ENCODE measurements around the gene ISOC1.

ISOC1 gene

DNA sequence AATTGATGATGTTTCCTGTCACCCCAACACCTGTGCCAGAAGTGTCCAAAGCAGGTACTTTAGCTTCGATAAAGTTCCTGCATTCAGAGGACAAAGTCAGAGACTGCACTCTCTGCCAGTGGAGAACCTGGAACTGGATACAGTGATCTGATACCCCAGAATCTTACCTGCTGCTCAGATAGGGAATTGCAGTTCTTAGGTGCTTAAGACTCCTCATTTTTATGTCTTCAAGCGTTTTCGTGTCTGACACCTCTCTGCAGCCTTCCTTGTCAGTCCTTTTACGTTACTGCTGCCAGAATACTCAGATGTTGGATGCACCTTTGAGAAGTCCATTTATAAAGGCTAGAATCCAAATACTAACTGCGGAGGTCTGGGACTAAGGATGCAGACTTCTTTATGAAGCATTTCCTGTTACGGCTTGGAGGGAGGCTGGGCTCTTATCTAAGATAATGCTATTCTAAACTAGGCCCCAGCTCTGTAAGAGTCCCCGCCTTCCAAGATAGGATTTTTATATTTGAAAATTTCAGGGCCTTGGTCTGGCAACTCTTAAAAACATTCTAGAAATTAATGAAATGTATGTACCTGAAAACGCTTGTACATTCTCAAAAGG is 1.9 kb downstream of the ISOC1 start:
- no peak for DNase-seq

DNA sequence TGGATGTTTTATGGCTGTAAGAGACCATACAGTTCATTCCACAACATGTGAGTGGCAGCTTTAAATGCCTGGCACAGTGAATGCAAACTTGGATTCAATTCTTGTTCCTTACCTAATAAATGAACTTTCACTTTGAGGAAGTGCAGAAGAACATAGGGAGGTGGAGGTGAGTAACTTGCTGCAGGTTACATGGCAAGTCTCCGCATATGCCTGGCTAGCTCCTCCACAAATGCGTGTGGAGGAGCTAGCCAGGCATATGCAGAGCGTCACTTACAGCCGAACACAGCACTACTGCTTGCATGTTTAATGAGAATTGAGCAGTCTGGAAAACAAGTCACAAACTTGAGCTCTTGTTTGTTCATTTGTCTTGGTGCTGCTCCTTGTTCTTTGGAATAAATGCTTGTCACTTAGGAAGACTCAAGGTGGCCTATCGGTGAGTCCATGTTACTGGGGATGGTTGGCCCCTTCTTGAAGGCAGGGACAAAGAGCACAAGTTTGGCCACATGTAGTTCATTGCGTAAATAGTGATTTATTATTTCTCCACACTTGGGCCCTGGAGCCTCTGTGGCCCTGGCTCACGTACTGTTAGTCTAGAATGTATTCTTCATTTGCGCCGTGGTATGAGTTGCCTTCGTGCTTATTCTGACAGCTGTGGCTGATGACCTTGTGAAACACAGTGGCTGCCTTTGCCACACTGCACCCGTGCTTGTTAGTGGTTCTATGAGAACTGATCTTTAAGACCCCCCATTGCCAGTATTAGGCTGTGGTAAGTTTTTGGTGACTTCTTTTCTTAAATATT is 3.1 kb downstream of the ISOC1 start:
- no peak for DNase-seq

DNA sequence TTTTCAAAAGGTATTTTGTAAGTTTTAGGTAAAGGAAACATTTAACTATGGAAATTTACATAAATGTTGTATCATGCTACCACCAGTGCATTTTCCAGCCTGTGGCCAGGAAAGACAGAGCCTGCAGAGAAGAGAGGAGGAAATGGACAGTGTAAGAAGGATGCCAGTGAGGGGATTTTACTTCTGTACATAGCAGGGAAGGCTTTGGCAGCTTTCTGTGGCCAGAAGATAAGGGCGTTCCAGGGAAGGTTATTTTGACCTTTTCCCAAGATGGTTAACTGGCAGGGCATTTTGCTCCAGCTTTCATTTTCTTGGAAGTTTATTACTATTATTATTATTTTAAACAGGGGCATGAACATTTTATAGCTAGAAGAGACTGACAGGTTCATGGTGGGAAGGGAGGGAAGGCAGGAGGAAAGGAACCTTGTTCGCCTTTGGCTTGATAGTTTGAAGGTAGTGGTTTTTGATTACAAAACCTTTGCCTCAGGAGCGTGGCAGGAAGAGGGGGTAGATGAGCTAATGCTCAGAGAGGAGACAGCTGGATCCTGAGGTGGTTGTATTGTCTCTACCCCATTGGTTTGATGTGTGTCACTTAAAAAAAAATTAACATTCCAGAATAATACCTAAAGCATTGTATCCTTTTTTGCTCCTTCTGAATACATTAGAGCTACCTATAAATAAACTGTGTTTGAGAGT is 4.1 kb downstream of the ISOC1 start:
- no peak for DNase-seq

DNA sequence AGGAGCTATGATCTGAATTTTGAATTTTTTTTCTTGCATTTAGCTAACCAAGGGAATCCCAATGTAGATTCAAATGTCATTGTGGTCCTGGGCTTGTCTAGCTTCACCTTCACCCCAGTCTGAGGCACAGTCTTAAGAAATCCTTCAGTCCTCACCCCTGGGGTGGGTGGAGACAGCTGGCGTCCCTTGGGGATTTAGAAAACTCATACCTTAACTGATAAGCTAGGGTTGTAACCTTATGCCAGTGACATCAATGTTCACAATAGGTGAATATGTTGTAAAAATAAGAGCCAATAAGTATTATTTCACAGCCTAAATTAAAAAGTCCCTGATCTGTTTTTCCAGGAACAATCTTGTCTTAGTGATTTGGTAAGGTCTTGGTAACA is 4.6 kb downstream of the ISOC1 start:
- no peak for DNase-seq

DNA sequence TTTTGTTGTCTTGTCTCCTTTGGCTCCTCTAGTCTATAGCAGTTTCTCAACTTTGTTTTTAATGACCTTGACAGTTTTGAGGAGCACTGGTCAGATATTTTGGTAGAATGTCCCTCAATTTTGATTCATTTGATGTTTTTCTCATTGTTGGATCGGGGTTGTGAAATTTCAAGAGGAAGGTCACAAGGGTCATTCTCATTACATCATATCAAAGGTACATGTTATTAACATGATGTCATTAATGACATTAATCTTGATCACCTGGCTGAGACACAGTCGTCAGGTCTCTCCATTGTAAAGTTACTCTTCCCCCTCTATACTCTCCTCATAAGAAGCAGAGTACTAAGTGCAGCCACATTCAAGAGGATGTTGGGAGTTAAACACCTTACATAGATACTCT is 7.2 kb downstream of the ISOC1 start:
- DNase-seq = no peak

DNA sequence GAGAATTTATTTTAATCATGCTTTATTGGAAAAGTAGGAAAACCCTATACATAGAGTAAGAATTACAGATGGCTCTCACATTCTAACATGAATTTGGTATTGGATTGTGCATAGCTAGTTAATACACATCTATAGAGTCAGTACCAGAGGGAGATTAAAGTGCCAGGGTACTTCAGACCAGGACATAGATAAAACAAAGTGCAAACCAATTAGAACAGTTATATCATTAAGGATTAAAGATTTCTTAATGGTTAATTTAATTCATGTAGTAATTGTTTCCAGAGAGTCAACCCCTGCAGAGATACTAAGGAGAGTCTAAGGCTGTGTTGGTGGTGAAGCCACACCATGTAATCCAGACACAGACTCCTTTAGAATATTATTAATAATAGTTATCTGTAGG is 8.8 kb downstream of the ISOC1 start:
- DNase-seq = no peak

DNA sequence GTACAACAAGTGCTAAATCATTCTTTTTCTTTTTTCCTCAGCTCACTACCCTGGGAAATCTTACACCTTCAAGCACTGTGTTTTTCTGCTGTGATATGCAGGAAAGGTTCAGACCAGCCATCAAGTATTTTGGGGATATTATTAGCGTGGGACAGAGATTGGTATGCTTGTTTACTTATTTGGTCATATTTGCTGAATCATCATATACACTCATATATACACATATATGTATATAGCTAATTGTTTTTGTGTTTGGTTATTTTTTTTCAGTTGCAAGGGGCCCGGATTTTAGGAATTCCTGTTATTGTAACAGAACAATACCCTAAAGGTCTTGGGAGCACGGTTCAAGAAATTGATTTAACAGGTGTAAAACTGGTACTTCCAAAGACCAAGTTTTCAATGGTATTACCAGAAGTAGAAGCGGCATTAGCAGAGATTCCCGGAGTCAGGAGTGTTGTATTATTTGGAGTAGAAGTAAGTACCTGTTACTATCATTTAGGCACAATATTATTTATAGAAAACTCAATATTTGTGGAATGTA is 10.4 kb downstream of the ISOC1 start:
- no peak for DNase-seq

DNA sequence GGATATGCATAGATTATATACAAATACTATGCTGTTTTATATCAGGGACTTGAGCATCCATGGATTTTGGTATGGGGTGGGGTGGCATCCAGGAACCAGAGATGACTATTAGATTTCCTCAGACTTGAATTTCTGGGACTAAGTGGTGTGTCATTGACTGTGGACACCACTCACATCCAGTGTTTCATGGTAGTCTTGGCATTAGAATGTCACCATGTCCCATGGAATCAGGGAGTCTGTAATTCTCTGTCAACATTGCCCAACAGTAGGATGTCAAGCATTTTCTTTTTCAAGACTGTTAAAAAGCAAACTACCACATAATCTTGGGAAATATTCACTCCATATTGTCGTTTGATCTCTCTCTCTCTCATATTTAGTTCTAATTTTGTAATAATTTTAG is 13.1 kb downstream of the ISOC1 start:
- no peak for DNase-seq

DNA sequence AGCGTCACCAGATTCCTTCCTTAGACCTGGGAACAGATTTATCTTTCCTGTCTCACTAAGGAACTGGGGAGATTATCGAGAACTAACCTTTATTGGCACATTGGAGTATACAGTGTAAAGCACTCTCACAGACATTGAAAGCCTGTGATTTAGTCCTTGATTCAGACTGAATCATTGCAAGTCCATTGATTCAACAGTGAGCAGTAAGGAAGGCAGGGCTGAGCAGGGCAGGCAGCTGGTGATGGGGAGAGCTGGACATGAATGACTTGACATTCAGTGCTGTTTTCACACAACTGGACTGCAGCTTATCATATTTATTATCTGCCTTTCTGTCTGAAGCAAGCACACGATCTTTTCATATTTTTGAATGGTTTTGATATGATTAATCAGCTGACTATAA is 16.2 kb downstream of the ISOC1 start:
- no peak for DNase-seq

DNA sequence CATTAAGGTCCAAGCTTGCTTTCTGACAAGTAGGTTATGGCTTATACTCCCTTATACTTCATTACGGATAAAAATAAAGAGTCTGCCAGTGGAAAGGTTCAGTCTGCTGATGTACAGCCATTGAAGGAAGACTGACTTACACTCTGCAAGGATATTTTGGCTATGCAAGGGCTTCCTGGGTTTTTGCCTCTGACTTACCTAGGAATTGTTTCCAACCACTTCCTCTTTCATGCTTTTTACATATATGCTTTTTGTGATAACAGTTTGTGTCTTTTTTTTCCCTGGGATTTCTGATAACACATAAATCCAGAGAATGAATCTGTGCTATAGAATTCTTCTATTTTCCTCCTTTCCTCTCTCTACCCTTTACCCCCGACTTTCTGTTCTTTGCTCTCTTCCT is 16.8 kb downstream of the ISOC1 start:
- no peak for DNase-seq

DNA sequence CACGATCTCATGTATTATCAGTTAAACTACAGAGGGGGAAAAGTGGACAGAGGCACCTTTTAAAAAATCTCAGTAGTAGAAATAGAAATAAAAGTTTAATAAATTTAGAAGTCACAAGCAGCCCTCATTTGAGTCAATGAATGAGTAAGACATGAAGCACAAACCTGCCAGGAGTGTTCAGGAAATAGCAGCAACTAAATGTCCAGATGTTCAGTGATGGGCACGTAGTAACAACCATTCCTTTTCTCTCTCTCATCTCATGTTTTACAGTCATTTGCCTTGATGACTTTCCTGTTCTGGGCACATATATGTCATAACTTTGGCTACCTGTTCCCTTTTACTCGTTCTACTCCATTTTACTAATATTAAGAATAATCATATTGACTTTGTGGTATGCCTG is 17.7 kb downstream of the ISOC1 start:
- no peak for DNase-seq

DNA sequence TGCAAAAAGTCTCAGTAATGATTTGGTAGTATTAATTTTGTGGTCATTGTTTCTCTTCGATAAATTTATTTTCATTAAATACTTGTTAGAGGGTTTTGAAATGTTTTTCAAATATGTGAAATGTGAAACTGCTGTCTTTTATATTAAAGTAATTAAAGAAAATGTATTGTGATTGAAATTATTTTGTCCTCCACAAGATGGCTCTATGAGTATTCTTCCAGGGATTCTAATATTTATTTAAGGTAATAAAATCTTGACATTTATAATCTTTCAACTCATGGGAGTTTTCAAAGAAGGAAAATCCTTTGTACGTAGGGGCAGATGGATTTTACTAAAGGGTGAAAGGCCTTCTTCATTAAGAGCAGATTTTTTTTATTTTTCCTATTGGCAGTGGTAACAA is 19.3 kb downstream of the ISOC1 start:
- no peak for DNase-seq

DNA sequence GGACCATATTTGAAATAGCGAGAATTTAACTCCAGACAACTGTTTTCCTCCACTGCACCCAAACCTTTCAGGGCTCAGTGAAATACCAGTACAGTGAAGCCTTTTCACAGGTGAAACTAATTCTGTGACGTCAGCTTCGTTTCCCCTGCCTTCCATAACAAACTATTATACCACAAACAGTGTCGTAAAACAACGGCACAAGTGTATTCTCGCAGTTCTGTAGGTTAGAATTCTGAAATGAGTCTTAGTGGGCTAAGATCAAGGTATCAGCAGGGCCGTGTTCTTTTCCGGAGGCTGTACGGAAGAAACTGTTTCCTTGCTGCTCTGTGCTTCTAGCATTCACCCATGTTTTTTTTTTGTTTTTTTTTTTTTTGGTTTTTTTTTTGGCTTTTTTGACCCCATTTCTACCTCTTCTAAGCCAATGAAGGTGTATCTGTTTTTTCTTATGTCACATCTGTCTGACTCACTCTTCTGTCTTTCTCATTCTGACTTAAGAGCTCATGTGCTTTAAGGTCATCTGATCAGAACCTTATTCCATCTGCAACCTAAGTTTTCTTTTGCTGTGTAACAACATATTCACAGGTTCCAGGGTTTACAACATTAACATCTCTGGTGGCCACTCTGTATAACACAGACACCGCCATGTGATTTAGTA is 20.1 kb downstream of the ISOC1 start:
- no peak for DNase-seq

DNA sequence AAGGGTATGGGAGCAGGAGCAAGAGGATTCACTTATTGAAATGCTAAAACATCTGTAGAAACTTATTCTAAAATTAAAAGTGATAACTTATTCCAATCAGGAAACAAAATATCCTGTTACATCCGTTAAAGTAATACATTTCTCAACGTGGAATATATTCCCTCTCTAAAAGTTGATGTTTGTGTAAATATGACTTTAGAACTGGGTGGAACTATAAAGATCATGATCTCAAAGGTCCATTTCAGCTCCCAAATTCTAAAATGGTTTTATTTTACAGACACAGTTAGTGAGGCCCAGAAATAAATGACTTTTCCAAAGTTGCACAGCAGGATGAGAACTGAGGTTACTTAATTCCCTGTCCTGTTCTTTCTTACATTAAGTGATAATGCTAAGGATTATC is 21.1 kb downstream of the ISOC1 start:
- DNase-seq = no peak

DNA sequence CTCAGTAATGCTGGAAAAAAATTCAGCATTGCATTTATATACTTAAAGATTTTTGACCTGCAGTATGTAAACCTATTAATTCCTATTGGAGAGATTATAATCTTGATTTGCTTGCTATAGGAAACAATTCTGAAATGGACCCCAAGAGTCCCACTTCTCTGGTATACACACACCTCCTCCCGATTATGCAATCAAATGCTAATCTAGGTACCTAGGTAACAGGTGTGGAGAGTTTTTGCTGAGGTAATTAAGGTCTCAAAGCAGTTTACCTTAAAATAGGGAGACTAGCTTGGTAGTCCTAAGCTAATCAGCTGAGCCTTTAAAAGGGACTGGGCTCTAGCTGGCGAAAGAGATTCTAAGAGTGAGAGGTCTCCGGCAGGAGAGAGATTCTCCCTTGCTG is 22.2 kb downstream of the ISOC1 start:
- DNase-seq = no peak

DNA sequence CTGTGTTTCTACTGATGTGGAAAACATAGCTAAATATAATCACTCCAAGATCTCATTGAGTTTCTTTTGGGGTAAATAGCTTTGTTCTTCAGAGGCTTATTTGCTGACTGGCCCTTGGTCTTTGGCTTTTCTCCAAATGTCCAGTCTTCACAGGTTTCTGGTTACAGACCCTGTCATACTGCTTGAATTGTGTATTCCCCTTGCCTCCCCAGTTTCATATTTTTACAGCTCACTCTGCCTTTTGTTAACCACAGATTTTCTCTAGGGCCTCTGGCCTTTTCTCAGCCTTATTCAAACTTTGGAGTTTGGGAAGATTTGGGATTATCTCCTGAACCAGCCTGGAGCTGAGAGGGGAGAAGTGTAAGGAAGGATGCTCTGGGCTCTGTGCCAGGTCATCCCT is 23.9 kb downstream of the ISOC1 start:
- no peak for DNase-seq

DNA sequence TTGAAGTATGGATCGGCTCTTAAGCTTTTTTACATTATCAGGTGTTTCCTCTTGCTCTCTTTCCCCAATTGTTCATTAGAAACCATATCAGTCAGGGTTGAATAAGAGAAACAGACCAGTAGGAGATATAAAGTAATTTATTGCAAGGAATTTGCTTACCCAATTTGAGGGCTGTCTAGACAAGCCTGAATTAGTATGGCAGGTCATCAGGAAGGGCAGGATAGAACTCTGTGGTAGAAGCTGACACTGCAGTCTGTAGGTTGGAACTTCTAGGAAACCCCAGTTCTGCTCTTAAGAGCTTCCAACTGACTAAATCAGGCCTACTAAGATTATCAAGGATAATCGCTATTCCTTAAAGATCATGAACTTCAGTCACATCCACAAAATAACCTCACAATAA is 24.3 kb downstream of the ISOC1 start:
- no peak for DNase-seq

DNA sequence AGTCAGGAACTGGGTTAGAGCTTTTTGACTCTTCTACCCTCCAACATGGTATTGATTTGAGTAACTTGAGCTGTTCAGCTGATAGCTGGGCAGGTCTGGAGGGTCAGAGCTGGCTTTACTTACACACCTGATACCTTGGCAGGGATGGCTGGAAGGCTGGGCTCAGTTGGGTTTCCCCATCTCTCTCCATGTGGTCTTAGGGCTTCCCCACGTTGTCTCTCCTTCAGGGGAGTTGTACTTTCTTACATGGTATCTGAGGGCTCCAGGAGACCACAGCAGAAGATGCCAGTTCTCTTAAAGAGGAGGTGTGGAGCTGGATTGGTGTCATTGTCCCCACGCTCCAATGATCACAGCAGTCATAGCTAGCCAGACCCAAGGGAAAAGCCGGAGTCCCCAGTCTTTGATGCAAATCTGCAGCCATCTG is 25.6 kb downstream of the ISOC1 start:
- DNase-seq = no peak

DNA sequence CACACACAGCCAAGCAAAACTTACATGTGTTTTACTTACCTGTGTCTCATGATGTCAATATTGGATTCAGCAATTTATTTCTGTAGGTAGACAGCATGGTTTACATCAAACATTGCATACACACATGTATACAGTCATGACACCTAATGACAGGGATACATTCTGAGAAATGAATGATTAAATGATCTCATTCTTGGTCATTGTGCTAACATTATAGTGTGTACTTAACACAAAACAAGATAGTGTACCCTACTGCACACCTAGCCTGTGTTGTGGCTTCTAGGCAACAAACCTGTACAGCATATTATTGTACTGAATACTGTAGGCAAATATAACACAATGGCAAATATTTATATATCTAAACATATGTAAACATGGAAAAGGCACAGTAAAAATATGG is 28.0 kb downstream of the ISOC1 start:
- DNase-seq = no peak

DNA sequence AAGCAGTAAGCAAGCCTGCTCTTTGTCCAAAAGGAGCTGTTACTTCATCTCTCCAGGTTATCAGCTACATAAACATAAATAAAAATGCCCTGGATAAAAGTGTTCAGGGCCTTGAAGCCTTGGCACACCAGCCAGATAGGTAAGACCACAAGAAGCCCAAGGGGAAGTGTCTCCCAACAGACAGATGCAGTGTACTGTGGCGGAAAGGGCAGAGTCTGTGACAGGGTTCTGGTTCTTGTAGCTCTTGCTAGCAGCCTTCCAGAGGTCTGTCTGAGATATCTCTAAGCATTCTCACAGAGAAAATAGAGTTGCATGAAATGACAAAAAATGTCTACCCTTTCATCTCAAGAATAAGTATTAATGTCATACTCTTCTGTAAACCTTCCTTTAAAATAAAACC is 30.1 kb downstream of the ISOC1 start:
- DNase-seq = no peak

DNA sequence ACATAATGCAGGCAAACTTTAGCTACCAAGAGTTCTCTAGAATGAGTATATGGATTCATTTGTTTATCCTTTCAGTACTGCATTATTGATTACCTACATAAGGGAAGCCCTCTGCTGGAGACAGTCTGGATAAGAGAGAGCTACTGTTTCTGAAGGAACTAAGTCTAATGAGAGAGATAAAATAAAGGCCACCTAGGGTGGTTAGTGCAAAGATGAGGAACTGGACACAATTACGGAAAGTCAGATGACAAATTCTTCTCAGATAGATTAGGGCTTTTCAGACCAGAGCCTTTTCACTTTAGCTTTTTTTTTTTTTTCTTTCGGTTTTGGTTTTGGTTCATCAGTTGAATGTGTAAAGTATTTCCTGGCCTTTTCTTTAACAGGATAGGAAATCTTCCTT is 31.3 kb downstream of the ISOC1 start:
- no peak for DNase-seq

DNA sequence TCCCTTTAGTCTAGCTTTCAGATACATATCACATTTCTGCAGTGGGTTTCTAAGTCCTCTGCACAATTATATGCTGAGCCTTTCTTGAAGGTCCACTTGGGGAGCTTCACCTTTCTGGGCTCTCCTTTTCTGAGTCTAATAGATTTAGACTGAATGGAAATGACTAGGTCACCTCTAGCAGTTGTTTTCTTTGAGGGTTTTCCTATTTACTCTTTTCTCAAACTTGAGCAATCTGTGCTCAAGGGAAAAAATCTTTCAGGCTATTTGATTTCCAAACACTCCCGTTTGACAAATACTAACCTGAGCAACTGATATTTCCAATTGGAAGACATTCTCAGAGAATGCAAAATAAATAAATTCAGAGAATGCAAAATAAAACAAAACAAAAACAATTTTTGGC is 39.0 kb downstream of the ISOC1 start:
- DNase-seq = no peak

DNA sequence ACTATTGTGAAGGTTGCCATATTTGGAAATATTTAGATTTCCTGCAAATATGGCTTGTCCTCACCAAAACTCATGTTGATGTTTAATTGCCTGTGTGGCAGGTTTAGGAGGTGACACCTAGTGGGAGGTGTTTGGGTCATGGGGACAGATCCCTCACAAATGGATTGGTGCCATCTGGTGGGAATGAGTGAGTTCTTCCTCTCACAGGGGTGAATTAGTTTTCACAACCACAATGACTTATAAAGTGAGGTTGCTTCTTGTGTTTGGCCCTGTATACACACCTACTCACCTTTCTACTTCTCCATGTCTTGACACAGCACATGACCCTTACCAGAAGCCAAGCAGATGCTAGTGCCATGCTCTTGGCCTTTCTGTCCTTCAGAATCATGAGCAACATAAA is 41.1 kb downstream of the ISOC1 start:
- DNase-seq = no peak

DNA sequence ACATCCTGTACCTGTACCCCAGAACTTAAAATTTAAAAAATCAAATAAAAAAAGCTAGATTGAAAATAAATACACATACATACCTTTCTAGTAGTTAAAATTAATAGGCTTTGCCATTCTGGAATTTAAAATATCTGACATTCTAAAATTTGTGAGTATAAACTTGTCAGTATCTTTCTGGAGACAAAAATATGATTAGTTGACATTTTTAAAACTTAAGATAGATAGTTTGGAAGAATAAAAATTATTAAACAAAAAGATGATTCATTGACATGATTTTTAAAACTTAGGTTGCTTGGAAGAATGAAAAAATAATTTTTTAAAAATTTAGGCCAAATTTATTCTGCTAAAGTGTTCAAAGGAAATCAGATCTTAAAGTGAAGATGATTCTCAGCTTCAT is 43.1 kb downstream of the ISOC1 start:
- DNase-seq = no peak
